ENCODE data around the gene SERTM1. TPM values are rescaled to one million over a fixed set of nuclear protein-coding genes. Genes with fewer than 3 reads are reported as not detected.

The SERTM1 gene
- total and polyA plus RNA-seq, 4 donors, result not detected

DNA sequence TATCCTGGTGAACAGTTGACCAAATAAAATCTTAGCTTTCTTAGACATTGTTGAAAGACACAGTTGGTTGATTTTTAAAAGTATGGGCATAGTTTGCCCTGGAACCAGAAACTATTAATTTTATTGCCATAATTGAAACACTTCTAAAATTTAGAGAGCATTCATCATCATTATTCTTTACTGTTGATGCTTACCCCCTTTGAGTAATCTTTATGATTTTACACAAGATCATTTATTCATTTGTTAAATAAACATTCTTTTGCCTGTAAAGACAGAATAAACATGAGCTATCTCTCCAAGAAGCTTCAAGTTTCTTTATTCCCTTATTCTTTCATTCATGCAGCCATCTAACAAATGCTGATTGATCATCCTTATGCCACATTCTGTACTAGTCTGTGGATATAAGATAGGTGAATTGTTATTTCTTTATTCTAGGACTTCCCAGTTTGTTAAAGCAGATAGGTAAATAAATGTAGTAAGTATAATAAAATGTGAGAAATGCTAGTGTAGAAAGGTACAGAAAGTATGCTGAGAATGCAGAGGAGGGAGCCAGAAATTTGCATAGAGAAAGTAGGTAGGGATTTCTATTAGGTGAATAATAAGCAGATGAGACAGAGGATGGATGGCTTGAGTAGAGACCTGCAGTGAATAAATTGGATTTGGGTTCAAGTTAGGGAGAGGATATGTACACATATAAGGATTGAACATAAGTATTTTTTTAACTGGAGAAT lies 8.2 kb downstream of the SERTM1 start:
- H3K36me3 ChIP-seq (ENCODE audit: control insufficient read depth in 4 of 4, insufficient read depth in 3 of 4, low read depth in 1 of 4, low read length in 3 of 4), result no peaks in the 10 kb centered on the region
- no peak overlapping the region for H3K27ac ChIP-seq (ENCODE audit: low read depth in 1 of 2, low read length in 2 of 2)
- no peaks in the 10 kb centered on the region for H3K9me3 ChIP-seq (ENCODE audit: control insufficient read depth in 4 of 4, low read length in 3 of 4)
- H3K4me3 ChIP-seq (ENCODE audit: low read depth in 1 of 3, low read length in 3 of 3), result no peak overlapping the region
- no peak for DNase-seq (ENCODE audit: low spot score)
- no peaks in the 10 kb centered on the region for H3K4me1 ChIP-seq (ENCODE audit: control insufficient read depth in 4 of 4, insufficient read depth in 4 of 4, low read length in 3 of 4)
- TF ChIP-seq FOXA1 (IDR thresholded peaks at IDR 0.05) (no peak), FOXA2 (IDR thresholded peaks at IDR 0.05) (no peak), TAF1 (conservative IDR thresholded peaks at IDR 0.05) (no peak), JUND (IDR thresholded peaks at IDR 0.05) (no peak), SP1 (IDR thresholded peaks at IDR 0.05) (no peak), NR2F2 (IDR thresholded peaks at IDR 0.05) (no peak), GABPA (IDR thresholded peaks at IDR 0.05 in 1 of 2, conservative IDR thresholded peaks at IDR 0.05 in 1 of 2) (no peak), ATF3 (IDR thresholded peaks at IDR 0.05) (no peak), EGR1 (IDR thresholded peaks at IDR 0.05; ENCODE audit: low read depth in 2 of 2) (no peak), HNF4G (IDR thresholded peaks at IDR 0.05) (no peak), YY1 (IDR thresholded peaks at IDR 0.05) (no peak)
- TF ChIP-seq, protein P1, sequence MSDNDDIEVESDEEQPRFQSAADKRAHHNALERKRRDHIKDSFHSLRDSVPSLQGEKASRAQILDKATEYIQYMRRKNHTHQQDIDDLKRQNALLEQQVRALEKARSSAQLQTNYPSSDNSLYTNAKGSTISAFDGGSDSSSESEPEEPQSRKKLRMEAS (IDR thresholded peaks at IDR 0.05), result no peak
- no peaks in the 10 kb centered on the region for H3K27me3 ChIP-seq (ENCODE audit: control insufficient read depth in 4 of 4, insufficient read depth in 4 of 4, low read length in 3 of 4)
- H3K9ac ChIP-seq (ENCODE audit: low read depth in 1 of 2, low read length in 2 of 2), result no peak overlapping the region

GRCh38 chr13:36683701-36684100 lies 9.9 kb downstream of the SERTM1 start:
- H3K27ac ChIP-seq (ENCODE audit: low read depth in 1 of 2, low read length in 2 of 2), result no peak overlapping the region
- H3K36me3 ChIP-seq (ENCODE audit: control insufficient read depth in 4 of 4, insufficient read depth in 3 of 4, low read depth in 1 of 4, low read length in 3 of 4), result no peaks in the 10 kb centered on the region
- DNase-seq (ENCODE audit: low spot score), result no peak
- no peaks in the 10 kb centered on the region for H3K4me1 ChIP-seq (ENCODE audit: control insufficient read depth in 4 of 4, insufficient read depth in 4 of 4, low read length in 3 of 4)
- H3K9me3 ChIP-seq (ENCODE audit: control insufficient read depth in 4 of 4, low read length in 3 of 4), result no peaks in the 10 kb centered on the region
- no peaks in the 10 kb centered on the region for H3K27me3 ChIP-seq (ENCODE audit: control insufficient read depth in 4 of 4, insufficient read depth in 4 of 4, low read length in 3 of 4)
- TF ChIP-seq YY1 (IDR thresholded peaks at IDR 0.05), result no peak
- TF ChIP-seq HNF4G (IDR thresholded peaks at IDR 0.05), result no peak
- no peak for TF ChIP-seq GABPA (IDR thresholded peaks at IDR 0.05 in 1 of 2, conservative IDR thresholded peaks at IDR 0.05 in 1 of 2)
- no peak for TF ChIP-seq ATF3 (IDR thresholded peaks at IDR 0.05)
- TF ChIP-seq RXRA (IDR thresholded peaks at IDR 0.05), result no peak
- TF ChIP-seq FOXA1 (IDR thresholded peaks at IDR 0.05), result no peak
- no peak for TF ChIP-seq HNF4A (conservative IDR thresholded peaks at IDR 0.05)
- TF ChIP-seq, protein P2, sequence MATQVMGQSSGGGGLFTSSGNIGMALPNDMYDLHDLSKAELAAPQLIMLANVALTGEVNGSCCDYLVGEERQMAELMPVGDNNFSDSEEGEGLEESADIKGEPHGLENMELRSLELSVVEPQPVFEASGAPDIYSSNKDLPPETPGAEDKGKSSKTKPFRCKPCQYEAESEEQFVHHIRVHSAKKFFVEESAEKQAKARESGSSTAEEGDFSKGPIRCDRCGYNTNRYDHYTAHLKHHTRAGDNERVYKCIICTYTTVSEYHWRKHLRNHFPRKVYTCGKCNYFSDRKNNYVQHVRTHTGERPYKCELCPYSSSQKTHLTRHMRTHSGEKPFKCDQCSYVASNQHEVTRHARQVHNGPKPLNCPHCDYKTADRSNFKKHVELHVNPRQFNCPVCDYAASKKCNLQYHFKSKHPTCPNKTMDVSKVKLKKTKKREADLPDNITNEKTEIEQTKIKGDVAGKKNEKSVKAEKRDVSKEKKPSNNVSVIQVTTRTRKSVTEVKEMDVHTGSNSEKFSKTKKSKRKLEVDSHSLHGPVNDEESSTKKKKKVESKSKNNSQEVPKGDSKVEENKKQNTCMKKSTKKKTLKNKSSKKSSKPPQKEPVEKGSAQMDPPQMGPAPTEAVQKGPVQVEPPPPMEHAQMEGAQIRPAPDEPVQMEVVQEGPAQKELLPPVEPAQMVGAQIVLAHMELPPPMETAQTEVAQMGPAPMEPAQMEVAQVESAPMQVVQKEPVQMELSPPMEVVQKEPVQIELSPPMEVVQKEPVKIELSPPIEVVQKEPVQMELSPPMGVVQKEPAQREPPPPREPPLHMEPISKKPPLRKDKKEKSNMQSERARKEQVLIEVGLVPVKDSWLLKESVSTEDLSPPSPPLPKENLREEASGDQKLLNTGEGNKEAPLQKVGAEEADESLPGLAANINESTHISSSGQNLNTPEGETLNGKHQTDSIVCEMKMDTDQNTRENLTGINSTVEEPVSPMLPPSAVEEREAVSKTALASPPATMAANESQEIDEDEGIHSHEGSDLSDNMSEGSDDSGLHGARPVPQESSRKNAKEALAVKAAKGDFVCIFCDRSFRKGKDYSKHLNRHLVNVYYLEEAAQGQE (IDR thresholded peaks at IDR 0.05), result no peak
- TF ChIP-seq RAD21 (IDR thresholded peaks at IDR 0.05), result no peak
- TF ChIP-seq, protein P3, sequence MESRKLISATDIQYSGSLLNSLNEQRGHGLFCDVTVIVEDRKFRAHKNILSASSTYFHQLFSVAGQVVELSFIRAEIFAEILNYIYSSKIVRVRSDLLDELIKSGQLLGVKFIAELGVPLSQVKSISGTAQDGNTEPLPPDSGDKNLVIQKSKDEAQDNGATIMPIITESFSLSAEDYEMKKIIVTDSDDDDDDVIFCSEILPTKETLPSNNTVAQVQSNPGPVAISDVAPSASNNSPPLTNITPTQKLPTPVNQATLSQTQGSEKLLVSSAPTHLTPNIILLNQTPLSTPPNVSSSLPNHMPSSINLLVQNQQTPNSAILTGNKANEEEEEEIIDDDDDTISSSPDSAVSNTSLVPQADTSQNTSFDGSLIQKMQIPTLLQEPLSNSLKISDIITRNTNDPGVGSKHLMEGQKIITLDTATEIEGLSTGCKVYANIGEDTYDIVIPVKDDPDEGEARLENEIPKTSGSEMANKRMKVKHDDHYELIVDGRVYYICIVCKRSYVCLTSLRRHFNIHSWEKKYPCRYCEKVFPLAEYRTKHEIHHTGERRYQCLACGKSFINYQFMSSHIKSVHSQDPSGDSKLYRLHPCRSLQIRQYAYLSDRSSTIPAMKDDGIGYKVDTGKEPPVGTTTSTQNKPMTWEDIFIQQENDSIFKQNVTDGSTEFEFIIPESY (IDR thresholded peaks at IDR 0.05), result no peak
- TF ChIP-seq, protein P1 (IDR thresholded peaks at IDR 0.05), result no peak
- TF ChIP-seq FOXA2 (IDR thresholded peaks at IDR 0.05), result no peak
- no peak overlapping the region for H3K9ac ChIP-seq (ENCODE audit: low read depth in 1 of 2, low read length in 2 of 2)
- WGBS, result 84% methylated on average over 6 of the region's 6 CpGs
- no peak overlapping the region for H3K4me3 ChIP-seq (ENCODE audit: low read depth in 1 of 3, low read length in 3 of 3)
